HL-60 (cell line): ENCODE measurements around the gene CLCNKB.

Experiments
- POLR2AphosphoS5 ChIP-seq: IDR thresholded peaks from 2 replicates; pipeline ENCODE4 v1.6.1; 2012; ENCODE audit warnings: low read depth
- REST ChIP-seq: IDR thresholded peaks from 2 replicates; pipeline ENCODE4 v1.6.1; 2012; ENCODE audit warnings: low read depth; ENCODE audit not compliant: insufficient replicate concordance
- TF ChIP-seq, protein P1 (sequence below): IDR thresholded peaks from one replicate; pipeline ENCODE4 v1.5.1; 2011; ENCODE audit warnings: low read length, control low read depth, inconsistent platforms; ENCODE audit not compliant: insufficient read depth

- TF ChIP-seq, protein P1, sequence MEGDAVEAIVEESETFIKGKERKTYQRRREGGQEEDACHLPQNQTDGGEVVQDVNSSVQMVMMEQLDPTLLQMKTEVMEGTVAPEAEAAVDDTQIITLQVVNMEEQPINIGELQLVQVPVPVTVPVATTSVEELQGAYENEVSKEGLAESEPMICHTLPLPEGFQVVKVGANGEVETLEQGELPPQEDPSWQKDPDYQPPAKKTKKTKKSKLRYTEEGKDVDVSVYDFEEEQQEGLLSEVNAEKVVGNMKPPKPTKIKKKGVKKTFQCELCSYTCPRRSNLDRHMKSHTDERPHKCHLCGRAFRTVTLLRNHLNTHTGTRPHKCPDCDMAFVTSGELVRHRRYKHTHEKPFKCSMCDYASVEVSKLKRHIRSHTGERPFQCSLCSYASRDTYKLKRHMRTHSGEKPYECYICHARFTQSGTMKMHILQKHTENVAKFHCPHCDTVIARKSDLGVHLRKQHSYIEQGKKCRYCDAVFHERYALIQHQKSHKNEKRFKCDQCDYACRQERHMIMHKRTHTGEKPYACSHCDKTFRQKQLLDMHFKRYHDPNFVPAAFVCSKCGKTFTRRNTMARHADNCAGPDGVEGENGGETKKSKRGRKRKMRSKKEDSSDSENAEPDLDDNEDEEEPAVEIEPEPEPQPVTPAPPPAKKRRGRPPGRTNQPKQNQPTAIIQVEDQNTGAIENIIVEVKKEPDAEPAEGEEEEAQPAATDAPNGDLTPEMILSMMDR: no peak
- no peak for TF ChIP-seq POLR2AphosphoS5
- TF ChIP-seq REST: no peak
Observed at GRCh38 chr1:16092923-16093511, 49.4 kb downstream of the CLCNKB start.
